Activated gamma-delta T cell treated with Interleukin-2 at 50 U/mL for 16 hours (primary cell): ENCODE measurements around the gene LGALS12.
"Not testable (repeated sequence)": the region's sequence is repeated elsewhere in the genome, so short reads cannot be mapped to it uniquely, and the experiment has no call there.

ENCODE experiments used
- DNase-seq: peaks from one replicate; pipeline ENCODE4 v3.0.0-alpha.2; 2020

The LGALS12 gene

DNA sequence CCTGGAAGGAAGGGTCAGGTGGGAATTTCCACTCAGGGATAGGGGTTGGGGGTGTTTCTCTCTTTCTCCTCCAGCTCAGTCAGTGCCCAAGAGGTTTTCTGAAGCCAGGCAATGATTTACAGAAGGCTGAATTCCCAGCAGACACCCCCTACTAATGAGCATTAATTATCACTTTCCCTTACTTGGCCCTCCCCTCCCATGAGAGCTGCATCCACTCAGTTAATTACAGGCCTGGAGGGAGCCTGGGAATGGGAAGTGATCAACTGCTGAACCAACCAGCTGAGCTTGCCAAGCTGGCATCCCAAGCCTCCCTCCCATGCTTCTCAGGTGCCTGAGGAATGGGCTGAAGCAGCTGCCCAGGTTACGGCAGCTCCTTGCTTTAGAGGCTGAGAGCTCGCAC lies 992 bp downstream of the LGALS12 start:
- no peak for DNase-seq

DNA sequence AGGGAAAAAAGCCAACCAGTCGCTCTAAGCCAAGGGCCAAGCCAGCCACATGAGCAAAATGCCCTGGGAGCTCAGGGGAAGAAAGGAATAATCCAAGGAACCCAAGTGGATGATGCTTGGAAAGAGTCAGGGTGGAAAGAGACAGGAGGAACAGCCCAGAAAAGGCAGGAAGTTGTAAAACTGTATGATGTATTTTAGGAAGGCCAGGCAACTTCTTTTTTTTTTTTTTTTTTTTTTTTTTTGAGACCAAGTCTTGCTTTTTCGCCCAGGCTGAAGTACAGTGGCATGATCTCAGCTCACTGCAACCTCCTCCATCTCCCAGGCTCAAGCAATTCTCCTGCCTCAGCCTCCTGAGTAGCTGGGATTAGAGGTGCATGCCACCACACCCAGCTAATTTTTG lies 1.6 kb downstream of the LGALS12 start:
- no peak for DNase-seq

DNA sequence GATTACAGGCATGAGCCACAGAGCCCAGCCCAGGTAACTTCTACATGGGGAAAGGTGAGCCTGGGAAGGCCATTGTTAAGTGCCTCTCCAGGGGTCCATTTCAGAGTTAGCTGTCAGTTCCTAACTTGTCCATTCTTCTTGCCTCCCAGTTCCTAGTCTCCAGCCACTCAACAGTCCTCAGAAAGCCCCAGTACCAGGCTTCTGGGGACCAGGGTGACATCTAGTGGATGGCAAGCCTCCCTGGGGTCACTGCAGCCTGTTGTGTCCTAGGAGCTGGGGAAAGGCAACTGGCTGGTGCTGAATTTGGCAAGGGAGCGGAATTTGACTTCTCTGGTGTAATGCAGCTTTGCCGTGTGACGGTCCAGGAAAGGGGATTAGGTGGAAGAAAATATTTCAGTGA lies 2.1 kb downstream of the LGALS12 start:
- no peak for DNase-seq

DNA sequence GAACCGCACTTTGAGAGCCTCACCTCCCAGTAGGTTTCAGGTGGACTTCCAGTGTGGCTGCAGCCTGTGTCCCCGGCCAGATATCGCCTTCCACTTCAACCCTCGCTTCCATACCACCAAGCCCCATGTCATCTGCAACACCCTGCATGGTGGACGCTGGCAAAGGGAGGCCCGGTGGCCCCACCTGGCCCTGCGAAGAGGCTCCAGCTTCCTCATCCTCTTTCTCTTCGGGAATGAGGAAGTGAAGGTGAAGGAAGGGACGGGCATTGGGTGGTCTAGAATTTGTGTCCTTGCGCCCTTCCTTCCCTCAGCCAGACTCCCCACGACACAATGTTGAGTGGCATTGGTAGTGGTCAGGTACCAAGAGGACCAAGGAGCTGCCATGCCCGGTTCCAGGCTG lies 2.9 kb downstream of the LGALS12 start:
- DNase-seq, result no peak

DNA sequence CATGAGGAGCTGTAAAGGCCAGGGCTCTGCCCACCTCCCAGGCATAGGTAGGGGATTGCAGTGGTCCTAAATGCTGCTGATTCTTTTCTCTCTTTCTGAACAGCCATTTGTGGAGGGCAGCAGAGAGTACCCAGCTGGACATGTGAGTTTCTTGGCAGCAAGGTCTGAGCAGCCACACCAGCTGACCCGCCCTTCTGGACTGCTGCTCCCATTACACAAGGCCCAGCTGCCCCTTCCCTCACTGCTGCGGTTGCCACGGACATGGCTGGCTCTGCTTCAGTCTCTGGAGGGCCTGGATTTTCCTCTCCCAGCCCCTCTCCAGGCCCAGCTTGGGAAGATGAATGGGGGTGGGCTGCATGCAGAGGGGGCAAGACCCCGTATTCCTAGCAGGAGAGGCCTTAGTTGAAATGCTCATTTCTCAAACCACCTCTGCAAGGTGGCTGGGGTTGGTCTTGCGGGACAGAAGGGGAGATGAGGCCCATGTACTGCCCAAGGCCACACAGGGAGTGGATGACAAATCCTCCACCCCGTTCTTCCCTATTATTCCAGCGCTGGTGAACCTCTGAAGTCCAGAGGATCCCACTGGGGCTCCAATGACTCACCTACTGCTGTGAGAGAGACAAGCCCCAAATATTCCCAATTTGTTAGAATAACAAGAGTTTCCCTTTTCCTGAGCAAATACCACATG lies 4.6 kb downstream of the LGALS12 start:
- DNase-seq, result no peak

DNA sequence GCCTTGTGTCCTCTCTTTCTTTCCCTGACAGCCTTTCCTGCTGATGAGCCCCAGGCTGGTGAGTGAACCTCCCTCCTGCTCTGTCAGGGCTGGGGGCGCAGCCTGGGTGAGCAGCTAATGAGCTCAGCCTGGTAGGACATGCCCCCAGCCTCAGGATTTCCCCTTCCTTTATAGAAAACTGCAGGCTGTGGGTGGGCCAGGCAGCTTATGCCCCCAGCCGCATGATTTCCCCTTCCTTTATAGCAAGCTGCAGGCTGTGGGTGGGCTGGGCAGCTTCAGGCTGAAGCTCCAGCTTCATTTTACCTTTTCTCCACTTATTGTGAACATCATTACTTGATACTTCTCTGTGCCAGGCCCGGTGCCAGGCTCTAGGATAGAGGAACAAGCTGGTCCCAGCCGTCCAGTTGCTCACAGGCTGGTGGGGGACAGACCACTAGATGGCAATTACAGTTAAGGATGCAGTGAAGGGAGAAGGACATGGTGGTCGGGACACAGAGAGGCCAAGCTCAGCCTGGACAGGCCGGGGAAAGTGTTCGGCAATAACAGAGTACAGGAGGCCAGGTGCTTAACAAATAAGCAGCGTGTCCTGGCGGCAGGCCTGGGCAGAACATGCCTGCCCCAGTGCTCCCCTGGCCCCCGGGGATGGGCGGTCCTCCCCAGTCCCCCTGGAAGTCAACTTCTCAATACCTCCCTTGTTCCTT lies 5.3 kb downstream of the LGALS12 start:
- no peak for DNase-seq

DNA sequence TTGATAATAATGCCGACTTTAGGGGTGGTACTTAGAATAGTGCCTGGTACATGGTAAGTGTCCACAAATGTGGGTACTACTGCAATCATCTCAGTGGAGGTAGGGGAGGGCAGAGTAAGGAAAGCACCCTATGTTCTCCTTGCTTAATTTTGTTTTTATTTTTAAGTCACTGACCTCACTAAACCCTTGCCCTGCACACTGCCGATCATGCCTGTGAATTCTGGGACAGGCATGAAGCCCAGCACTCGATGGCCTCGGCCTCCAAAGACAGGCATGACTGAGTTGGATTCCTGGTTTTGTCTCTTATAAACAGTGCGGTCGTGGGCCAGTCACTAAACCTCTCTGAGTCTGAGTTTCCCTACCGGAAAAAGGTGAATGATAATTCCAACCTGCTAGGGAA lies 6.9 kb downstream of the LGALS12 start:
- no peak for DNase-seq

DNA sequence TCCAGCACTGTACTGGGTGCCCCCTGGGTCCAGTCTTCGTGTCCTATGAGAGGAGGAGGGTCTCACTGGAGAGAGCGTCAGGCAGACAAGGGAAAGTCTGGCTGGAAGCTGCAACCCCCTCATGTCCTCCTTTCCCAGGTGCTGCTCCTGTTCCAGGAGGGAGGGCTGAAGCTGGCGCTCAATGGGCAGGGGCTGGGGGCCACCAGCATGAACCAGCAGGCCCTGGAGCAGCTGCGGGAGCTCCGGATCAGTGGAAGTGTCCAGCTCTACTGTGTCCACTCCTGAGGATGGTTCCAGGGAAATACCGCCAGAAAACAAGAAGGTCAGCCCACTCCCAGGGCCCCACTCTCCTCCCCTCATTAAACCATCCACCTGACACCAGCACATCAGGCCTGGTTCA lies 10.2 kb downstream of the LGALS12 start:
- DNase-seq, result no peak

DNA sequence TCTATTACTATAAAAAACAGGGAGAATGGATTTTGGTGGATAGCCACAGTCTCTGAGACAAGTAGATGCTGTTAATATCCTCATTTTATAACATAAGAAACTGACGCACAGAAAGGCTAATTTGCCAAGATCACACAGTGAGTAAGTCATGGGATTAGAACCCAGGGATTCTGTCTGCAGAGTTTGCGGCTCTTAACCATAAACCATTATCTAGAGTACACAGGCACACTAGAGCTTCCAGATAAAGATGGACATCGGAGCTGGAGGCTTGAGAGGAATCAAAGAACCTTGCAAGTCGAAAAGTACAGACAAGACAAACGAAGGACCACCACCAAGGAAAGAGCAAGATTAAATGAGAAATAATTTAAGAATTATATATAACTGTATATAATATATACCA lies 11.3 kb downstream of the LGALS12 start:
- DNase-seq, result no peak

DNA sequence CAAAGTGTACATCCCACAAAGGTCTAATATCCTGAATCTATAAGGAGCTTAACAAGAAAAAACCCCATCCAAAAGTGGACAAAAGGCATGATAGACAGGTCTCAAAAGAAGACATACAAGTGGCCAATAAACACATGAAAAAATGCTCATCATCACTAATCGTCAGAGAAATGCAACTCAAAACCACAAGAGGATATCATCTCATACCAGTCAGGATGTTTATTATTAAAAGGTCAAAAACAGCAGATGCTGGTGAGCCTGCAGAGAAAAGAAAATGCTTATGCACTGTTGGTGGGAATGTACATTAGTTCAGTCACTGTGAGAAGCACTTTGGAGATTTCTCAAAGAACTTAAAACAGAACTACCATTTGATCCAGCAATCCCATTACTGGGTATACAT lies 12.7 kb downstream of the LGALS12 start:
- no peak for DNase-seq

DNA sequence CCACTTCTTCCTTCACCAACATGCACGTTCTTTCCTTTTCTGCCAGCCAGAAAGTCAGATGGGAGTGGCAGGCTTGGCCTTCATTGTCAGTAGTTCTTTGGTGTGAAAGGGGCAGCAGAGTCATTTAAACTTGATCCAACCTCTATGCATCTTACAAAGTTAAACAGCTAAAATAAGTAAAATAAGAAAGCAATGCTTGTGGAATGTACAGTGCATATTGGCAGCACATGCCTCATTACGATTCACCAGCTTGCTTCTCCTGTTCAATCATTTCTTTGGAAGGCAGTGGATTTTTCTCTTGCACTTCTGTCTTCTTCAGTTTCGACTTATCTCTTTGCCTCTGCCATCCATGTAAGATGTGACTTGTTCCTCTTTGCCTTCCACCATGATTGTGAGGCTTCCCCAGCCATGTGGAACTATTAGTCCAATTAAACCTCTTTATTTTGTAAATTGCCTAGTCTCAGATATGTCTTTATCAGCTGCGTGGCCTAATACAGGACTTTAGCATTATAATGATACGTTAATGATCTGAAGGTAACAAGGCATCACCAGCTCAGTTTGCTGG lies 14.8 kb downstream of the LGALS12 start:
- DNase-seq, result no peak

DNA sequence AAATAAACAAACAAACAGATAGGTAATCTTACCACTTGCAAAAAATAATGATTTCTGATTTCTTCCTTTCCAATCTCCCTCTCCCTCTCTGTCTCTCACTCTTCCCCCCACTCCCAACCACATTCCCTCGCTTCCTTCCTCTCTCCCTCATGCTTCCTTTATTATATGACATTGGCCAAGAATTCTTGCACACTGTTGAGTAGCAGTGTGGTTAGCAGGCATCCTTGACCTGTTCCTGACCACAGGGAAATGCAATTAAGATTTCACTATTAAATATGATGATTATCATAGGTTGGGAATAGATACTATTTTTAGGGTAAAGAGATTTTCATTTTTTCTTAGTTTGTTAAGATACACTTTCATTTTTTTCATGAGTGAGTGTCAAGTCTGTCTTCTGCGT lies 16.0 kb downstream of the LGALS12 start:
- DNase-seq, result no peak

DNA sequence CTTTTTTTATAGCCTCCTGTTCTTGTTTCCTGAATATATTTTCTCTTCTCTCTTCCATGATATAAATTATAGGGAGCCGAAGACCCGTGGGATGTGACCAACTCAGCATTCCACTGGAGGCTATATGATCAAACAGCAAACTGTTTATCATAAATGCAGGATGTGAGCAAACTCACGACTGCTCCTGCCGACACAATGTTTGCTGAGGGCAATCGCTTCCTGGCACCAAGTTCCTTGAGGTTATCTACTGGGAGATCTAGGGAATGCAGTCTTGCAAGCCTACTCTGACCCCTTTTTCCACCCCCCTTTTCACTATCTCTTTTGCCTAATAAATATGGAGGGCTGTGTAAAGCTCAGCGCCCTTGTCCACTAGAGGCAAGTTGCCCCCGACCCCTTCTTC lies 17.3 kb downstream of the LGALS12 start:
- no peak for DNase-seq

DNA sequence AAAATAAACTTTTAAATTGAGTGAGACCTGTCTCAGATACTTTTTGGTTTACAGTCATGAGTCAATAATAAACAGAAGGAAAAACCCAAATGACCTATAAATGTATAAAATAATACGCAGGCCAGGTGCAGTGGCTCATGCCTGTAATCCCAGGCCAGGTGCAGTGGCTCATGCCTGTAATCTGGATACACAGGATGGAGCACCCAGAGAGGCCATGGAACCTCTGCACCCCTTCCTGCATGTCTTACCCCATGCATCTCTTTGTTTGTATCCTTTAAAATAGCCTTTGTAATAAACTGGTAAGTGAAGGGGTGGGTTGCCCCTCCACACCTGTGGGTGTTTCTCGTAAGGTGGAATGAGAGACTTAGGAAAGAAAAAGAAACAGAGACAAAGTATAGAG lies 21.8 kb downstream of the LGALS12 start:
- DNase-seq, result no peak

DNA sequence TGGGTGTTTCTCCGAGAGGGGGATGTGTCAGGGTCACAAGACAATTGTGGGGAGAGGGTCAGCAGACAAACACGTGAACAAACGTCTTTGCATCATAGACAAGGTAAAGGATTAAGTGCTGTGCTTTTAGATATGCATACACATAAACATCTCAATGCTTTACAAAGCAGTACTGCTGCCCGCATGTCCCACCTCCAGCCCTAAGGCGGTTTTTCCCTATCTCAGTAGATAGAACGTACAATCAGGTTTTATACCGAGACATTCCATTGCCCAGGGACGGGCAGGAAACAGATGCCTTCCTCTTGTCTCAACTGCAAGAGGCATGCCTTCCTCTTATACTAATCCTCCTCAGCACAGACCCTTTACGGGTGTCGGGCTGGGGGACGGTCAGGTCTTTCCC lies 22.3 kb downstream of the LGALS12 start:
- not testable (repeated sequence) for DNase-seq

DNA sequence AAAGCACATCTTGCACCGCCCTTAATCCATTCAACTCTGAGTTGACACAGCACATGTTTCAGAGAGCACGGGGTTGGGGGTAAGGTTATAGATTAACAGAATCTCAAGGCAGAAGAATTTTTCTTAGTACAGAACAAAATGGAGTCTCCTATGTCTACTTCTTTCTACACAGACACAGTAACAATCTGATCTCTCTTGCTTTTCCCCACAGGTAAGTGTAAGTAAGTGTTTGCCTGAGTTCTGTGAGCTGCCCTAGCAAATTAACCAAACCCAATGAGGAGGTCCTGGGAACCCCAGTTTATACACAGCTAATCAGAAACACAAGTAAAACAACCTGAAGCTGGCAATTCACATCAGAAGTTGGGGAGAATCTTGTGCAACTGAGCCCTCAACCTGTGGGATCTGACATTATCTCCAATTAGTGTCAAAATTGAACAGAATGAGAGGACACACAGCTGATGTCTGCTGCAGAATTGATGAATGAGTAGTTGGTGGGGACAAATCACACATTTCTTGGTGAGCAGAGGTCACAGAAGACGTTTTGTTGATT lies 22.9 kb downstream of the LGALS12 start:
- not testable (repeated sequence) for DNase-seq

DNA sequence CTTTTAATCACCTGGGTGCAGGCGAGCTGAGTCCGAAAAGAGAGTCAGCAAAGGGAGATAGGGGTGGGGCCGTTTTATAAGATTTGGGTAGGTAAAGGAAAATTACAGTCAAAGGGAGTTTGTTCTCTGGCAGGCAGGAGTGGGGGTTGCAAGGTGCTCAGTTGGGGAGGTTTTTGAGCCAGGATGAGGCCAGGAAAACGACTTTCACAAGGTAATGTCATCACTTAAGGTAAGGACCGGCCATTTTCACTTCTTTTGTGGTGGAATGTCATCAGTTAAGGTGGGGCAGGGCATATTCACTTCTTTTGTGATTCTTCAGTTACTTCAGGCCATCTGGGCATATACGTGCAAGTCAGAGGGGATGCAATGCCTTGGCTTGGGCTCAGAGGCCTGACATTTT lies 23.5 kb downstream of the LGALS12 start:
- DNase-seq, result not testable (repeated sequence)

DNA sequence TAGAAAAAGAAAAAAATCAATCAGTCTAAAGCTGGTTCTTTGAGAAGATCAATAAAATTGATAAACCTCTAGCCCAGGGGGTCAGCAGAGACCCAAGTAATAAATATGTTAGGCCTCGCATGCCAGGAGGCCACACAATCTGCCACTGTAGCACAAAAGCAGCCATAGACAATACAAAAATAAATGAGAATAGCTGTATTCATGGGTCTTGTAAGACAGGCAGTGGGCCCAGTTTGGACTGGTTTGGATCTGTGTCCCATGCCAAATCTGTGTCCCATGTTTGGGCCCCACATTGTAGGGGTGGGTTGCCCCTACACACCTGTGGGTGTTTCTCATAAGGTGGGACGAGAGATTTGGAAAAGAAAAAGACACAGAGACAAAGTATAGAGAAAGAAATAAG lies 24.1 kb downstream of the LGALS12 start:
- DNase-seq, result no peak

DNA sequence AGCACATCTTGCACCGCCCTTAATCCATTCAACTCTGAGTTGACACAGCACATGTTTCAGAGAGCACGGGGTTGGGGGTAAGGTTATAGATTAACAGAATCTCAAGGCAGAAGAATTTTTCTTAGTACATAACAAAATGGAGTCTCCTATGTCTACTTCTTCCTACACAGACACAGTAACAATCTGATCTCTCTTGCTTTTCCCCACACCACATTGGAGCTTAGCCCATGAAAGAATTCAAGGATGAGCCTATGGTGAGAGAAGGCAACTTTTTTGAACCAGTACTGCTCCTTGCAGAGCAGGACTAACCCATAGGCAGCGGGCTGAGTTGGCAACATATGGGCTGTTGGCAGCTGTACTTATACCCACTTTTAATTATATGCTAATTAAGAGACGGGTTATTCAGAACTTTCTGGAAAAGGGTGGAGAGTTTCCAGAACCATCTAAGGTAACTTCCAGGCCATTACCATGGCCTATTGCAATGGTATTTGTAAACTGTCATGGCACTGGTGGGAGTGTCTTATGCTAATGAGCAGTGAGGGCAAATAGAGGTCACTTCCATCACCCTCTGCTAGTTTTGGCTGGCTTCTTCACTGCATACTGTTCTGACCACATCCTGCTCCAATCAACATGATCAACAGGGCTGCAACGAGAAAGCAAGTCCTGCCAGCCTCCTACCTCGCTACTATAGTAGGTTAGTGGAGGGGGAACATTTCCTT lies 25.3 kb downstream of the LGALS12 start:
- DNase-seq, result peak; percentile 65

DNA sequence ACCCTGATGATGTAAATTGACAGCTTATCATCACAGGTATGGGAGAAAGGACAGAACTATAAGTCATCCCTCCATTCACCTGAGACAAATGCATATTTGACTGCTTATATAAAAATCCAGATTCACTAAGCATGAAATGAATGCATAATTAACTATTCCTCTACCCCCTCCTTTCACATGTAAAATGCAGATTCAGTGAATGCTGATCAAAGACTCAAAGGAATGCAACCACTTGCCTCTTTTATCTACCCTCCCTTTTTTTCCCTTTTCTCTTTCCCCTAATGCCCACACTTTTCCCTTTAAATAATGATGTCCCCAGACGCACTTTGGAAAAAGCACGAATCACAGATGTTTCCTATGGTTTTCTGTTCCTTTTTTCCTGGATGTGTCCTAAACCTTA lies 26.2 kb downstream of the LGALS12 start:
- no peak for DNase-seq

DNA sequence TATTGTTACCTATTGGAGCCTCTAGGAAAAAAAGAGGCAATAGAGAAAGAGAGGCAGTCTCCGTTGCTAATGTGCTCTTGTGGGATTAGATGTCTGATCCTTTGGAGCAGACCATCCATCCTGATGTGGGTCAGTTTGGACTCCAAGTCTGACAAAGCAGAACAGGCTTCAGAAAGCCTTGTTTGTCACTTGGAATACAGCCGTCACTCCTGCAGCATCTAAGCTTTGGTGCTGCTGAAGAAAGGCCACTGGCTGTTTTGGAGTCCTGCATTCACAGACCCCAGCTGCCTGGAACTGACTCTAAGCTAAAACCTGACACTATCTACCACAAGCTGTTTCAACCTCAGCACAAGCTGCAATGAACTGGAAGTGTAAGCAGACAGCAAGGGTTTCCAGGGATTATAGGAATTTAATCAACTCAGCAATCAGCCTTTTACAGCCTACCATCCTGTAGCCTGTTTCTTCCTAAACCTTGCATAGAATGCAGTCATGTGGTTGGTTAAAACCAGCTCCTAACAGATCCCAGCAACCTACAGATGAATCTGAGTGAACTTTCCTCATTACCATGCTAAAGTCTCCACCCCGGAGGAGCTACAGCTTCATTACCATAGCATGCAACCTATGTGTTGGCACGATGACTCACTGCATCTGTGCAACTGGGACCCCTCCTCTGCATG lies 27.1 kb downstream of the LGALS12 start:
- no peak for DNase-seq

DNA sequence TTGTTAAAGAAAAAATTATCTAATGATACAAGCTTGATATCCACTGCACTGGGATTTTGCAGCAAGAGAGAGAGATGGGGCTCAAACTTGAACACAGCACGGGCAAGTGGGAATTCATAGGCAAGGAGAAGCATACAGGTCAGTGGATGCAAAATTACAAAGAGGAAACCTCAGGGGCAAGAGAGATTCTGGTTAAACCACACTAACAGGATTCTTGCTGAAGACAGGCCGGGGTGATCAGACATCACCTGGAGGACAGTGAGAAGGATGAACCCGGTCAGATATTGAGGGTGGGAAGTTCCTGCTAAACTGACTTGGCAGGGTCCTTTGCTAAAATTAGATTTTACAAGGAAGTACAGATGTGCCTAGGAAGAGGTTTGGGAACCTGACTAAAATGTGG lies 28.2 kb downstream of the LGALS12 start:
- DNase-seq, result no peak

DNA sequence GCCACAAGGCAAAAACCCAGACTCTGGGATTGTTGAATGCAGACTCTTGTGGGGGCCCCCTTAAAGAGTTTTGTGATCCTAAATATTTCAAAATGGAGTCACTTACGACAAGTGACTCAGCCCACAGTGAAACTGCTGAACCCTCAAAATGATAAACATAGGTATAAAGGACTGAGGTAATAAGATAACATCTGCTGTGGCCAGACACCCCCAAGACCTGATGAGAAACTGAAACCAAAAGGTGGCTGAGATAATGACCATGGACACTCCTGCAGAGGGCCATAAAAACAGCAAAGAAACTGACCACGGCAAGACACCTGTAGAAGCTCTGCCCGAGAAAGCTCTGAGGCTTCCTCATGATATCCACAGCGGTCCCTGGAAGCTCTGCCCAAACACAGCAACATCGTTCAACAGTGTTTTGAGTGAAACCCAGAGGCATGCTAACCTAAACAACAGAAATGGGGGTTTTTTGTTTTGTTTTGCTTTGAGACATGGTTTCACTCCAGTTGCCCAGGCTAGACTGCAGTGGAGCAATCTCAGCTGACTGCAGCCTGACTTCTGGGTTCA lies 29.1 kb downstream of the LGALS12 start:
- no peak for DNase-seq
